RWPE2 (cell line): Measurements from ENCODE around the gene IZUMO4.

Experiments used
- ATAC-seq: fragments of 200-7000 bp; cut with Tn5 transposase; 3 replicates; pipeline ENCODE4 v1.9.1; 2021; ENCODE audit warnings: low read depth
- DNase-seq: peaks from one replicate; pipeline ENCODE4 v3.0.0-alpha.2; 2020; ENCODE audit warnings: low spot score
- H3K27ac ChIP-seq: fragments of 450-650 bp; 2 replicates; pipeline ENCODE4 v1.5.1; 2017; ENCODE audit warnings: mild to moderate bottlenecking; ENCODE audit not compliant: poor library complexity, severe bottlenecking
- H3K27me3 ChIP-seq: fragments of 250-450 bp; sonication (Bioruptor Pico); 2 replicates; pipeline ENCODE4 v1.5.1; 2021; ENCODE audit warnings: mild to moderate bottlenecking, moderate library complexity; ENCODE audit not compliant: insufficient read depth, poor library complexity, severe bottlenecking
- H3K36me3 ChIP-seq: fragments of 250-450 bp; sonication (Bioruptor Pico); 2 replicates; pipeline ENCODE4 v1.5.1; 2020; ENCODE audit warnings: low read depth, mild to moderate bottlenecking, moderate library complexity
- H3K4me1 ChIP-seq: fragments of 250-450 bp; sonication (Bioruptor Pico); 2 replicates; pipeline ENCODE4 v1.5.1; 2021; ENCODE audit warnings: mild to moderate bottlenecking, moderate library complexity; ENCODE audit not compliant: insufficient read depth, poor library complexity, severe bottlenecking
- H3K4me3 ChIP-seq: fragments of 250-450 bp; sonication (Bioruptor Pico); 2 replicates; pipeline ENCODE4 v1.5.1; 2021; ENCODE audit warnings: mild to moderate bottlenecking, moderate library complexity; ENCODE audit not compliant: severe bottlenecking
- H3K9me3 ChIP-seq: fragments of 250-450 bp; sonication (Bioruptor Pico); 2 replicates; pipeline ENCODE4 v1.5.1; 2021; ENCODE audit warnings: mild to moderate bottlenecking, moderate library complexity; ENCODE audit not compliant: severe bottlenecking
- CTCF ChIP-seq: fragments of 450-650 bp; IDR thresholded peaks from one replicate; pipeline ENCODE4 v1.5.1; 2017; ENCODE audit warnings: mild to moderate bottlenecking, moderate library complexity; ENCODE audit not compliant: poor library complexity, severe bottlenecking

The IZUMO4 gene

GRCh38 chr19:2110822-2111221, 14.1 kb downstream of the IZUMO4 start:
- no peak overlapping the region for H3K4me3 ChIP-seq
- H3K27ac ChIP-seq, result no peak overlapping the region
- ATAC-seq (no peak), DNase-seq (no peak)
- TF ChIP-seq CTCF, result no peak
- no peaks in the 10 kb centered on the region for H3K27me3 ChIP-seq
- no peaks in the 10 kb centered on the region for H3K4me1 ChIP-seq
- H3K36me3 ChIP-seq, result peaks cover 88% of the 10 kb centered on the region
- H3K9me3 ChIP-seq, result no peaks in the 10 kb centered on the region

GRCh38 chr19:2111425-2111824, 14.7 kb downstream of the IZUMO4 start:
- TF ChIP-seq CTCF, result no peak
- Histone ChIP-seq H3K4me1 (no peaks in the 10 kb centered on the region), H3K27me3 (no peaks in the 10 kb centered on the region), H3K36me3 (peaks cover 86% of the 10 kb centered on the region), H3K9me3 (no peaks in the 10 kb centered on the region), H3K27ac (no peak overlapping the region), H3K4me3 (no peak overlapping the region)
- ATAC-seq, result no peak
- no peak for DNase-seq

- DNase-seq (no peak), ATAC-seq (no peak)
- no peak overlapping the region for H3K27ac ChIP-seq
- no peaks in the 10 kb centered on the region for H3K4me1 ChIP-seq
- H3K9me3 ChIP-seq, result no peaks in the 10 kb centered on the region
- TF ChIP-seq CTCF, result no peak
- no peaks in the 10 kb centered on the region for H3K27me3 ChIP-seq
- H3K4me3 ChIP-seq, result no peak overlapping the region
- peaks cover 86% of the 10 kb centered on the region for H3K36me3 ChIP-seq
These were observed 15.2 kb downstream of the IZUMO4 start for GRCh38 chr19:2111886-2112285.

- Histone ChIP-seq H3K9me3 (no peaks in the 10 kb centered on the region), H3K27me3 (no peaks in the 10 kb centered on the region), H3K4me3 (no peak overlapping the region), H3K4me1 (no peaks in the 10 kb centered on the region), H3K27ac (no peak overlapping the region), H3K36me3 (peaks cover 92% of the 10 kb centered on the region)
- no peak for TF ChIP-seq CTCF
- ATAC-seq (no peak), DNase-seq (no peak)
These were observed 16.0 kb downstream of the IZUMO4 start for GRCh38 chr19:2112516-2113320.

GRCh38 chr19:2113439-2114211, 16.9 kb downstream of the IZUMO4 start:
- H3K36me3 ChIP-seq, result peaks cover 90% of the 10 kb centered on the region
- H3K27ac ChIP-seq, result no peak overlapping the region
- no peak overlapping the region for H3K4me3 ChIP-seq
- H3K9me3 ChIP-seq, result no peaks in the 10 kb centered on the region
- no peak for TF ChIP-seq CTCF
- DNase-seq (no peak), ATAC-seq (no peak)
- no peaks in the 10 kb centered on the region for H3K4me1 ChIP-seq
- no peaks in the 10 kb centered on the region for H3K27me3 ChIP-seq
